Cortex of kidney (tissue), 1 donor: ENCODE results near the gene ELP5.

Source experiments
- DNase-seq: peaks from one replicate; lab custom pipeline; 2025; lab: John Stamatoyannopoulos, UW

The ELP5 gene

GRCh38 chr17:7252176-7253043 is at the start of gene ELP5:
ELP5 (plus strand) TSS chr17:7252215; CDS start chr17:7252551, 336 bp downstream.
- no peak for DNase-seq

- no peak for DNase-seq
Measured at GRCh38 chr17:7203391-7203790, 48.6 kb upstream of the ELP5 start.

GRCh38 chr17:7204336-7204735 is 47.7 kb upstream of the ELP5 start:
- DNase-seq, result no peak

DNA sequence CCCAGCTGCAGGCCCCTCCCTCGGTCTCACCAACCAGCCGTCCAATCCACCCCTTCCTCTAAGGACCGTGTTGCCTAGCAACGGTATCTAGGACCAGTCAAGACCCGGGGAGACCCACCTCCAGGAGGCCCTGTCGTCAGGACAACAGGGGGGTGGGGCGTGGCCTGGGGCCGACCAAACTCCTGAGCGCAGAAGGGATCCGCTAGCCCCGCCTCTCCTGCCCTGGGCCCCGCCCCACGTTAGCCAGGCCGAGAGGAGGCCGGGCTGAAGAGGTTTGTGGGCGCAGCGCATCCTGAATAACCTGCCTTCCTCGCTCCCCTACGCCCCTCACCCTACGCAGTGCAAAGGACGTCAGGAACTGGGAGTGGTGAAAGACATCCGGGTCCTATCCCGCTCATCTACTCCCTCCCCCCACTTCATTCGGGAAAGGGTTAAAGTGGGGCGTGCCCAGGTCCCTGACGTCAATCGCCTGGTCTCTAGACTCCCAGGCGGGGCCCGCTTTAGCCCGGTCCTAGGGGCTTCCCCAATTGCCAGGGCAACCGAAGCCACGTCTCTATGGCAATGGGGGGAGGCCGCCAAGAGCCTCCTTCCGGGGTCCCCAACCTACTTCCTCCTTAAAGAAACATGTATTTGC is 47.1 kb upstream of the ELP5 start:
- no peak for DNase-seq

- DNase-seq, result no peak
Measured at GRCh38 chr17:7205561-7205960, 46.5 kb upstream of the ELP5 start.

DNA sequence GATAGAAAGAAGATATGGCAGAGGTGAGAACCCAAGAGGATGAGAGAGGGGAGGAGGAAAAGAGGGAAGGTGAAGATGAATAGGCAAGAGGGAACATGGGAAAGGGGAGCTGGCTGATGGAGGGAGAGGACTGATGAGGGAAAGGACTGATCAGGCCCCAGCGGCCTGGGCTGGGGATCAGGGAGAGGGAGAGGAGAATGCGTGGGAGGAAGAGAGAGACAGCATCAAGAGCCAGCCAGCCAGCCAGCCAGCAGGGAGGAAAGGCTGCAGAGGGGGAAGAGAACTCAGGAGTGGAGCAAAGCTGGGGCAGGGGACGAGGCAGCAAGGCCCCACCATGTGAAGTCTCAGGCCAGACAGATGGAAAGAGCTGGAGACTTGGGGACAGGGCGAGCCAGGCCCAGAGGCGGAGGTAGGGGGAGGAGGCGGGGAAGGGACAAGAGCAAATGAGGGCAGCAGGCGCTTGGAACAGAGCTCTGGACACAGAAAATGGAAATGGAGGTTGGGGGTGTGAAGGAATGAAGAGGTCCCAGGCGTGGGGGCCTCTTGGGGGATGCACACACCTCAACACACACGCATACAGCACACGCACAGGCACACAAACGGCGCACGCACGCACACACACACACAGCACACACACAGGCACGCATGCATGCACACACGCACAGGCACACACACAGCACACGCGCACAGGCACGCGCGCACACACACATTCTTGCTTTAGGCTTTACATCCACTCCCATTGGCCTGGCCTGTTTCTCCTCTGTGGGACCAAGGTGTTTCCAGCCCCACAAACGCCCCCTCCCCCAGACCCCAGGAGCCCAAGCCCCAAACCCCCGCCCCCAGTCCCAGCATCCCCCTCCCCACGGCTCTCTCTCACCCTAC is 44.7 kb upstream of the ELP5 start:
- no peak for DNase-seq

- no peak for DNase-seq
Measured at GRCh38 chr17:7208027-7208571, 43.9 kb upstream of the ELP5 start.

GRCh38 chr17:7208754-7209460 is 43.1 kb upstream of the ELP5 start:
- DNase-seq, result no peak

GRCh38 chr17:7211491-7212273 is 40.3 kb upstream of the ELP5 start:
- no peak for DNase-seq

- no peak for DNase-seq
Measured at GRCh38 chr17:7213895-7214299, 38.1 kb upstream of the ELP5 start.

DNA sequence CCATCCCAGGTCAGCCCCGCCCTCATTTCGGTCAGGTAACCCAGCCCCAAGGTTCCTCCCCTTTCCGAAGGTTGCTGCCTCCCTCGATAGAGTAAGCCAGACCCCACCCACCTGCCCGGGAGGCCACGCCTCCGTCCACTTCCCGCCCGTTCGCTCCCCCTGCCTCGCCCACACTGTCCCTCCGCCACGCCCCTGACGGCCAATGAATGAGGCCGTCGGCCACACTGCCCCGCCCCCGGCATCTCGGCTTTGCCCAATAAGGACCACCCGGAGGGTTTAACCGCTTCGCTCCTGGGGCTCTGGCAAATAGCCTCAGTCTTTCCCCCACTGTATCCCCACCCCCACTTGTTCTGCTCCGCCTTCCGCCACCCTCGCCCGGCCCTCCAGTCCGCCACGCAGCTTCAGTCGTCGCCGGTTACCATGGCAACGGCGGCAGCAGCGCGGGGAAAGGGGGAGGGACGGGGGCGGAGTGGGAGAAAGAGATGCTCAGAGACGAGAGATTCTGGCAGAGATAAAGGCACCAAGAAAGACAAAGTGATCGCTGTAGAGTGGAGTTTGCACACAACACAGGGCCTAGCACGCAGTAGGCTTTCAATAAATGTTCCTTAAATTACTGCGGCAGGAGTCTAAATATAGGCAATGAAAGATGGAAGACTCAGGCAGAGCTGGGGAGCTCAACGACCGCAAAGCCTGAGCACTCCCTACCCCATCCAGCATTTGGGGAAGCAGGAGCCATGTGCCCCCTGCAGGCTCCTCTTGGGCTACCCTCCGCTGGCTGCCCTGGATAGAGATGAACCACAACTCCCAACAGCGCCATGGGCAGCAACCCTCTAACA is 37.5 kb upstream of the ELP5 start:
- no peak for DNase-seq

DNA sequence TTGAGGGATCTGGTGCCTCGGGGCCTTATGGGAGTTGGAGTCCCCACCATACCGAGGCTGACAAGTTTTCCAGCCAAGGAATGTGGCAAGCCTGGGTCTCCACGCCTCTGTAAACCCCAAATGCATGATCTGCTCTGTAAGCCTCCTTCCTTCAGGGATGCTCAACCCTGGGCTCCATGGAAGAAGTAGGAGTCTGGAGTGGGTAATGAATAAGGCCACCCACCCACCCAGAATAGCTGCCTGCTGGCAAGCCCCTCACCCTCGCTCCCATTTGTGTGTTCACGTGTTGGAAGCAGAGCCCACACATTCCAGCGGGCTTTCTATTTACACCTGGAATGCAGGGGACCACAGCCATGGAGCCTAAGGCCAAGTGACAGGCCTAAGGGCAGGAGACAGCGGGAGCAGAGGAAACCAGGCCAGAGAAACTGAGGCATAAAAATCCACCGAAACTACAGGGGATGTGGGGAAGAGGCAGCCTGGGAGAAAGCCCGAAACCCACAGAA is 36.8 kb upstream of the ELP5 start:
- DNase-seq, result no peak

DNA sequence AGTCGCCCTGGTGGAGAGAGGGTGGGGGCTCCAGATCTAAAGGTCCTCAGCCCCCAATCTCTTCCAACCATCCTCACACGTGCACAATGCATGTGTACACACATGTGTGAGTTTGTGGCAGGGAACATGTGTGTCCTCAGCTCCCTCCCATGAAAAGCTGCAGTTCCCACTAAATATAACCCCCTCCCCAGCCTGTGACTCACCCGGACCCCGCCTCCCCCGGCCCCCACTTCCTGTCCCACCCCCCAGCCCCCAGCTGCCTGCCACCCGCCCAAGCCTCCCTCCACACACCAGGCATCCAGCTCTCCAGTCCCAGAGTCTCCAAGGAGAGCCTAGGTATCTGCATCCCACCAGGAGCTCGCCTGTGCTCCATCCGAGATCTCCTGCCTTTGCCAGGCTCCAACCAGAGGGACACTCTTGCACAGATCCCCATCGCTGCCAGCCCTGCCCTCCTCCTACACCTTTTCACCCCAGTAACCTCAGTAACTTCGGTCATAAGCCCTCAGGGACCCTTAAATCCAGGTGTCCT is 36.3 kb upstream of the ELP5 start:
- no peak for DNase-seq

GRCh38 chr17:7216242-7217112 is 35.5 kb upstream of the ELP5 start:
- no peak for DNase-seq

DNA sequence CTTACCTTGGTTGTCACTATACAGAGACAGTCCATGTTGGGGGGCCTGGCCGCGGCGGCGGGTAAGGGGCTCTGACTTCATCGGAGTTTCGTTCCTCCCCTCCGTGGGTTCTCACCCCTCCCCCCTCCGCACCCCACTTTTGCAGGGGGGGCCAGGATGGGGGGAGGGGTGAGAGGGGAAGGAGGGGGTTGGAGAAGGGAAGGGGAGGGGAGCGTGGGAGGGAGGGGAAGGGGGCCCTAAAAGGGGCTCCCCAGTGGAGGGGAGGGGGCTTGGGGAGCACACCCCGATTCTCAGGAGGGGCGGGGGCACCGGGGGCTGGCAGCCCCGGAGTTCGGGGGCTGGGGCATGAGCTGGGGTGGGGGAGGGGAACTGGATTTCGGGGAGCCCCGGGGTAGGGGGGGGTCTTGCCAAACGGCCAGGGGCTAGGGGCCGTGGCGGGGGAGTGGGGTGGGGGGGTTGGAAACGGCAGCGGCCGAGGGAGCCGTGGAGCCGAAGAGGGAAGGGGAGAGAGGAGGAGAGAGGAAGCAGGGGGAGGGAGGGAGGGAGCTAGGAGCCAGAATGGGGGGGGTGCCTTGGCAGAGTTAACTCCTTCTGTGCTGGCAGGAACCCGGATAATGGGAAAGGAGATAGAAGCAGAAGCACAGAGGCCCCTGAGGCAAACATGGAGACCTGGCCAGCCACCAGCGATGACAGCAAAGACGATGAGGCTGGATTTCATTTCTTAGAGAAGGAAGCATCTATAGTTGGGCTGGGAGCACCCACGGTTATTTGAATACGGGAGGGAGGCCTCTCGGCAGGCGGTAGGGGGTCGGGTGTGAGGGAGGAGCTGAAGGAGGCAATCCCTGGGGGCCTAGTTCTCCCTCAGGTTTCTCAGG is 34.7 kb upstream of the ELP5 start:
- DNase-seq, result no peak

DNA sequence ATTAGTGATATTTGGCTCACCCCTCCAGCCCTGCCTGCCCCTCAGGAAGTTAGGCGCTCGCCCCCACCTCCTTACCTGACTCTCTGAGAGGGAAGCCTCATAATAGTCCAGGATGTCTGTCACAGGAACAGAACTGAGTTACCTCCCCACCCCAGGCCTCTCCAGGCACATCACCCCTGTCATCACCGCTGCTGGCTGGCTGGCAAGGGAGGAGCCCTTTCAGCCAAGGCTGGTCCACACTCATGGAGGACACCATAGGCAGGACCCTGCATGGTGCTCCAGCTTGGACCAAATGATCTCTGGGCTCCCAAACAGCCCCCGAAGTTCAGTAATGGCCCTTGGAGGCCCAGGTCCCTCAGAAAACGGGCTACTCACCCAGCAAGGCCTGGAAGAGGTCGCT is 33.8 kb upstream of the ELP5 start:
- DNase-seq, result no peak

- DNase-seq, result no peak
Measured at GRCh38 chr17:7218758-7219157, 33.3 kb upstream of the ELP5 start.
